Kidney (tissue), 14 donors: ENCODE results near the gene ORM2. TPM values are rescaled to one million over a fixed set of nuclear protein-coding genes. Genes with fewer than 3 reads are reported as not detected.
A peak's percentile ranks its signal among the peaks of the same experiment; 100 is the strongest.

Experiments used
- DNase-seq, 5 donors: peaks; one replicate each; pipeline ENCODE4 v3.0.0-alpha.2; 2013 to 2020
- FAIRE-seq: peaks from 2 replicates; lab custom pipeline; 2012; peaks lifted over from hg19 to GRCh38; lab: Jason Lieb, UNC
- H3K27ac ChIP-seq, 2 donors: one replicate each; pipeline ENCODE4 v1.7.0; 2013; ENCODE audit warnings: low read depth in 2 of 2, low read length in 2 of 2, inconsistent platforms in 1 of 2
- H3K27me3 ChIP-seq: one replicate; pipeline ENCODE4 v1.7.1; 2013; ENCODE audit warnings: low read length, inconsistent platforms; ENCODE audit not compliant: control insufficient read depth, insufficient read depth
- H3K36me3 ChIP-seq, 3 donors: one replicate each; pipeline versions ENCODE4 v1.7.0 to v1.7.1; 2013; ENCODE audit warnings: low read length in 3 of 3, control low read depth in 1 of 3, inconsistent platforms in 1 of 3; ENCODE audit not compliant: insufficient read depth in 3 of 3, control insufficient read depth in 2 of 3
- H3K4me1 ChIP-seq, 3 donors: one replicate each; pipeline versions ENCODE4 v1.7.0 to v1.7.1; 2013; ENCODE audit warnings: low read length in 3 of 3, inconsistent platforms in 1 of 3, low read depth in 1 of 3; ENCODE audit not compliant: control insufficient read depth in 2 of 3, insufficient read depth in 2 of 3
- H3K4me3 ChIP-seq, 3 donors: one replicate each; pipeline versions ENCODE4 v1.7.0 to v1.8.1; 2013; ENCODE audit warnings: low read length in 3 of 3, control low read depth in 1 of 3, inconsistent platforms in 1 of 3
- H3K9ac ChIP-seq, 3 donors: one replicate each; pipeline versions ENCODE4 v1.7.0 to v1.7.1; 2013; ENCODE audit warnings: low read length in 3 of 3, control low read depth in 1 of 3, inconsistent platforms in 1 of 3
- H3K9me3 ChIP-seq, 3 donors: one replicate each; pipeline versions ENCODE4 v1.7.0 to v1.7.1; 2013; ENCODE audit warnings: low read length in 3 of 3, control low read depth in 1 of 3, inconsistent platforms in 1 of 3; ENCODE audit not compliant: control insufficient read depth in 2 of 3, insufficient read depth in 1 of 3
- CTCF ChIP-seq: IDR thresholded peaks from 3 replicates; pipeline ENCODE4 v1.5.1; 2012; ENCODE audit warnings: mild to moderate bottlenecking, moderate library complexity, borderline replicate concordance; ENCODE audit not compliant: insufficient read depth; ENCODE audit errors: extremely low read depth
- intact Hi-C: fragments of 100-400 bp; cut with DNase I; formaldehyde crosslinking; loops from one replicate; pipeline ENCODE4 v1.11.1; 2022
- polyA plus RNA-seq: library from polyadenylated mRNA; stranded (reverse); fragments of 350-450 nt; fragmentation: Illumina TruSeq; extraction: RNeasy Lipid Tissue Mini Kit (QIAGEN cat#74804); gene quantifications from one replicate; pipeline ENCODE4 v1.2.3, GENCODE V29; 2014; ENCODE audit warnings: low read depth, low replicate concordance; ENCODE audit not compliant: insufficient read depth
- total RNA-seq: library from RNA; stranded (reverse); fragmentation: NEBNext Ultra II Directional; extraction: Animal tissue kit (Norgen Biotek cat#: 25700); gene quantifications from one replicate; pipeline ENCODE4 v1.2.1, GENCODE V29; 2021
- donor health status: control.
- donor health status: control.
- donor health status: control.
- donor health status: control.
- donor health status: control.
- donor health status: DM: yes; HTN: yes; CAD: no.
- donor health status: Normal renal cell carcinoma (clear cell type).

Gene ORM2
- total and polyA plus RNA-seq, 2 donors from 2014 or later, result not detected

GRCh38 chr9:114283551-114284111, 46.0 kb upstream of the ORM2 start:
- intact Hi-C loops, result no loop called here
- Histone ChIP-seq H3K9ac (no peak overlapping the region), H3K4me3 (no peak overlapping the region), H3K36me3 (peaks cover 0 to 2% (median 0%) of the 10 kb centered on the region in 3 donors), H3K4me1 (peaks cover 0 to 10% (median 7%) of the 10 kb centered on the region in 3 donors), H3K27ac (no peak overlapping the region), H3K9me3 (no peaks in the 10 kb centered on the region), H3K27me3 (no peaks in the 10 kb centered on the region)
- no peak for TF ChIP-seq CTCF
- no peak for FAIRE-seq
- DNase-seq, result peak in 2 of 5 donors; percentile 54 to 59

- peaks cover 0 to 10% (median 7%) of the 10 kb centered on the region in 3 donors for H3K4me1 ChIP-seq
- intact Hi-C loops, result loop anchor here (5.0 kb wide), 1 partner anchor 127 kb away; the partner anchor contains the start of gene COL27A1
- peaks cover 0 to 2% (median 0%) of the 10 kb centered on the region in 3 donors for H3K36me3 ChIP-seq
- no peak overlapping the region for H3K9ac ChIP-seq
- peak in 2 of 5 donors; percentile 38 to 58 for DNase-seq
- no peak for FAIRE-seq
- no peaks in the 10 kb centered on the region for H3K9me3 ChIP-seq
- no peak overlapping the region for H3K27ac ChIP-seq
- TF ChIP-seq CTCF, result no peak
- H3K4me3 ChIP-seq, result no peak overlapping the region
- no peaks in the 10 kb centered on the region for H3K27me3 ChIP-seq
These were observed 45.2 kb upstream of the ORM2 start for GRCh38 chr9:114284316-114285060.

GRCh38 chr9:114285166-114285867, 44.4 kb upstream of the ORM2 start:
- DNase-seq (peak; percentile 73 to 92 (median 81)), FAIRE-seq (no peak)
- Histone ChIP-seq H3K9me3 (no peaks in the 10 kb centered on the region), H3K4me3 (no peak overlapping the region), H3K27ac (peak overlapping the region in 1 of 2 donors; percentile 17), H3K9ac (no peak overlapping the region), H3K27me3 (no peaks in the 10 kb centered on the region), H3K36me3 (peaks cover 0 to 2% (median 0%) of the 10 kb centered on the region in 3 donors), H3K4me1 (peaks cover 0 to 10% (median 7%) of the 10 kb centered on the region in 3 donors)
- TF ChIP-seq CTCF, result peak; percentile 2
- intact Hi-C loops, result loop anchor here (5.0 kb wide), 1 partner anchor 128 kb away; the partner anchor contains the start of gene COL27A1
